SHP77 treated with DMSO at 0.1 percent for 48 hours (cell line): ENCODE measurements around the gene GLIS1.

ENCODE experiments used
- DNase-seq: peaks from one replicate; lab custom pipeline; 2025; lab: John Stamatoyannopoulos, UW

The GLIS1 gene

GRCh38 chr1:53638360-53639035 is 100.5 kb downstream of the GLIS1 start:
- no peak for DNase-seq

GRCh38 chr1:53637511-53638359 is 101.2 kb downstream of the GLIS1 start:
- no peak for DNase-seq

GRCh38 chr1:53636621-53637171 is 102.3 kb downstream of the GLIS1 start:
- DNase-seq = no peak

GRCh38 chr1:53634571-53634979 is 104.4 kb downstream of the GLIS1 start:
- no peak for DNase-seq

GRCh38 chr1:53633073-53633704 is 105.8 kb downstream of the GLIS1 start:
- DNase-seq = no peak

GRCh38 chr1:53631622-53632310 is 107.2 kb downstream of the GLIS1 start:
- no peak for DNase-seq

- DNase-seq = no peak
These were observed 109.8 kb downstream of the GLIS1 start for GRCh38 chr1:53629101-53629691.

GRCh38 chr1:53628286-53628955 is 110.5 kb downstream of the GLIS1 start:
- no peak for DNase-seq

- DNase-seq = no peak
These were observed 111.3 kb downstream of the GLIS1 start for GRCh38 chr1:53627666-53628065.

- DNase-seq = no peak
These were observed 111.9 kb downstream of the GLIS1 start for GRCh38 chr1:53627031-53627430.

- DNase-seq = no peak
These were observed 112.3 kb downstream of the GLIS1 start for GRCh38 chr1:53626616-53627015.

- no peak for DNase-seq
These were observed 113.0 kb downstream of the GLIS1 start for GRCh38 chr1:53625766-53626520.

GRCh38 chr1:53625049-53625448 is 113.9 kb downstream of the GLIS1 start:
- no peak for DNase-seq

GRCh38 chr1:53622531-53622930 is 116.4 kb downstream of the GLIS1 start:
- DNase-seq = no peak

GRCh38 chr1:53621144-53621543 is 117.8 kb downstream of the GLIS1 start:
- DNase-seq = no peak

GRCh38 chr1:53620061-53620855 is 118.7 kb downstream of the GLIS1 start:
- no peak for DNase-seq

GRCh38 chr1:53619367-53620060 is 119.5 kb downstream of the GLIS1 start:
- DNase-seq = no peak

- DNase-seq = no peak
These were observed 120.2 kb downstream of the GLIS1 start for GRCh38 chr1:53618500-53619366.
